Rectal smooth muscle tissue (tissue), 1 donor: ENCODE data around the gene PLXND1.

Source experiments
- H3K27ac ChIP-seq: one replicate; pipeline ENCODE4 v1.7.0; 2013; ENCODE audit warnings: low read depth, low read length, inconsistent platforms
- H3K27me3 ChIP-seq: one replicate; pipeline ENCODE4 v1.7.0; 2013; ENCODE audit warnings: low read length; ENCODE audit not compliant: control insufficient read depth, insufficient read depth
- H3K36me3 ChIP-seq: one replicate; pipeline ENCODE4 v1.7.0; 2013; ENCODE audit warnings: low read length; ENCODE audit not compliant: control insufficient read depth, insufficient read depth
- H3K4me1 ChIP-seq: one replicate; pipeline ENCODE4 v1.7.0; 2013; ENCODE audit warnings: low read length; ENCODE audit not compliant: control insufficient read depth, insufficient read depth
- H3K4me3 ChIP-seq: one replicate; pipeline ENCODE4 v1.7.0; 2013; ENCODE audit warnings: low read length
- H3K9ac ChIP-seq: one replicate; pipeline ENCODE4 v1.7.0; 2013; ENCODE audit warnings: low read length

PLXND1 gene

DNA sequence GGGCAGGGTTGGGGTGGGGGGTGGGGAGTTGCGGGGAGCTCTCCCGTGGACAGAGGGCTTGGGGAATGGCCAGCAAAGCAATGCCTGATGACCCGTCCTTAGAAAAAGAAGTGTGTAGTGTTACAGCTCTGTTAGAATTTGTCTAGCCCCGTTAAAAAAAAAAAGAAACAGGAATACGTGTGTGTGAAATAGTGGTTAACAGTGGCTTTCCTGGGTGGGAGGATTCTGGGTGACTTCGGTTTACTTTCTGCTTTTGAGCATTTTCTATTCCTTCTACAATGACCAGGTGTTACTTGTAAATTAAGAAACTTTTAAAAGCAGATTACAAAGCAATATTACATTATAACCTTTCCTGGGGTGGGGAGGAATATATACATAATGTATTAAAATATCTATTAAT, 38.5 kb downstream of the PLXND1 start:
- no peaks in the 10 kb centered on the region for H3K27me3 ChIP-seq
- no peak overlapping the region for H3K9ac ChIP-seq
- H3K4me1 ChIP-seq: peaks cover 4% of the 10 kb centered on the region
- H3K27ac ChIP-seq: no peak overlapping the region
- no peak overlapping the region for H3K4me3 ChIP-seq
- H3K36me3 ChIP-seq: peaks cover 3% of the 10 kb centered on the region

DNA sequence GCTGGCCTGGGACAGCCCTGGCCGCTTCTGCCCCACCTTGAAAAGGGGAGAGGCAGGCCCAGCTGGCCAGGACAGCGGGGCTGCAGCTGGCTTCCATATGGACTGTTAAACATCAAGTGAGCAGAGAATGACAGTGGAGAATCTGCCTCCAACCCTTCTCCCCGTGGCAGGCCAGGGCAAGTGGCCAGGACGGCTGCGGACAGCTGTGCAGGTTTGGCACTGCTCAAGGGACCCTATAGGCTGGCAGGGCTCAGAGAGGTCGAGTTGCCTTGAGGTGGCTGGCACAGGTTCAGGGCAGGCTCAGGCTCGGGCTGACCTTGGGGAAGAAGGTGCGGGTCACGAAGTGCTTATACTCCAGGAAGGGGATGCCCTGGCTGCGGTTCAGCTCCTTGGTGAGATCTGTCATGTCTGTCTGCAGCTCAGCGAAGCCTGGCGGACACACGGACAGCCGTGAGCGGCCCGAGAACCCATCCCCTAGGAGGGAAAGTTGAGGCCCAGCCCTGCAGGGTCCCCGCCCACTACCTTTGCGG, 39.2 kb downstream of the PLXND1 start:
- Histone ChIP-seq H3K4me3 (no peak overlapping the region), H3K9ac (no peak overlapping the region), H3K4me1 (peaks cover 4% of the 10 kb centered on the region), H3K27me3 (no peaks in the 10 kb centered on the region), H3K27ac (no peak overlapping the region), H3K36me3 (peaks cover 6% of the 10 kb centered on the region)

DNA sequence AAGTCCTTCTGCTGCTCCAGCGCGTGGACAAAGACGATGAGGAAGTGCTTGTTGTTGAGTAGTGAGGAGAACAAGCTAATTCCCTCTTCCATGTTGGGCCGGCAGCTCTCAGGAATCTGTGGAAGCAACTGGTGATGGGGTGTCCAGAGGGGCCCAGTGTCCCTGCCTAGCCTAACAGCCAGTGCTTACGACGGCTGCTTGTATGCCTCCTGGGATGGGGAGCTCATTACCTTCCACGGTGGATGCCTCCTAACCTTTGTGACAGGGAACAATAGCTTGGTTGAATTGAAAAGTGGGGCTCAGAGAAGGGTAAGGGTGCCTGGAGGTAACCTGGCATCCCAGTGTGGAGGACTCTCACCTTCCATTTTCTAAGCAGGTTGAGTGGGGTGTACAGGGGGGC, 40.6 kb downstream of the PLXND1 start:
- Histone ChIP-seq H3K27me3 (no peaks in the 10 kb centered on the region), H3K4me3 (no peak overlapping the region), H3K27ac (no peak overlapping the region), H3K9ac (no peak overlapping the region), H3K36me3 (peaks cover 6% of the 10 kb centered on the region), H3K4me1 (peaks cover 14% of the 10 kb centered on the region)

DNA sequence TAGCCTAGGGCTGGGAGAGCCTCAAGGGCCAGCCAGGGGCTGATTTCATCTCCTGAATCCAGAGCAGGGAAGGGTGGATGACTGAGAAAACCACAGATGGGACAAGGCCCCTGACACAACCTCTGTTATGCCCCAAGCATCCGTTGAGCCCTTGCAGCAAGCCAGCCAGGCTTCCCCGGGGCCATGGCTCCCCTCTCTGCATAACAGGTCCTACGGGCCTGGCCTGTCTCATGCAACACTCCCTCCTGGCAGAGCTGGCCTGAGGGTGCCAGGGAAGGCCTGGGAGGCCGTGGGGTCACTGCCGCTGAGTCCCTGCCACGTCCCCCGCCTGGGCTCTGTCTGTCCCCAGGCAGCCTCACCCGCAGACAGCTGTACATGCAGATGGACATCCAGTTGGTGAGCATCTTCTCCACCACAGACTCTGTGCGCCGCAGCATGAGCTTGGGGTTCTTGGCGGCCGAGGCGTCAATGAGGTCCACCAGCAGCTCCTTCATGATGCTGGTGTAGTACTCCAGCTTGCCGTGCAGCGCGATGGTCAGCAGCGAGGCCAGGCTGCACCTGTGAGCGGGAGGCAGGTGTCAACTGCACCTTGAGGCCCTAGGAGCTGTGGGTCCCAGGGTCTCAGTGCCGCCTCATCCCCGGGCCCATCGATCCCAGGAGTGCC, 41.4 kb downstream of the PLXND1 start:
- Histone ChIP-seq H3K27ac (no peak overlapping the region), H3K27me3 (no peaks in the 10 kb centered on the region), H3K9ac (no peak overlapping the region), H3K4me1 (peaks cover 21% of the 10 kb centered on the region), H3K36me3 (peaks cover 6% of the 10 kb centered on the region), H3K4me3 (no peak overlapping the region)

DNA sequence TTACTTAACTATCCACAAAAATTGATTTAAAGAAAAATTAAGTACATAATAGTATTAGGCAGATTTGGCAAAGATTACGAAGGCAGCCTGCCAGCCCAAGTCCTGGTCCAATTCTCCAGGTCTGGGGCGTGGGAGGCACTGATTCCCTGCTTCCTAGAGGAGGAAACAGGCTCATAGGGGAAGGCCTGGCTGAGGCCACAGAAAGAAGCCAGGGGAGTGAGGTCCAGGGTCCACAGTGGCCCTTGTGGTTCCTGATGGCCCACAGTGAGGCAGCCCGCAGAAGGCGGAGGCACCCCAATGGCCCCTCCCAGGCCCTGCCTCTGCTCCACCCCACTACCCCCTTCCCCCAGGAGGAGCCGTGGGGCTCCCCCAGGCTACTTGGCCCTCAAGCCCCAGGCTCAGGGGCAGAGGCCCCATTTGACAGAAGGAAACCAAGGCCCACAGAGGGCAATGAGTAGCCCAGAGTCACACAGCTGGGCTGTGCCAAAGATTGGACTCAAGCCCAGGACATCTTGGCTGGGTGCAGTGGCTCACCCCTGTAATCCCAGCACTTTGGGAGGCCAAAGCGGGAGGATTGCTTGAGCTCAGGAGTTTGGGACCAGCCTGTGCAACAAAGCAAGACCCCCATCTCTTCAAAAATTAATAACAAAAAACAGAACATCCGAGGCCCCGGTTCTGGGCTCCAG, 42.5 kb downstream of the PLXND1 start:
- no peak overlapping the region for H3K27ac ChIP-seq
- H3K4me1 ChIP-seq: peaks cover 21% of the 10 kb centered on the region
- H3K4me3 ChIP-seq: no peak overlapping the region
- no peaks in the 10 kb centered on the region for H3K27me3 ChIP-seq
- H3K36me3 ChIP-seq: peaks cover 6% of the 10 kb centered on the region
- H3K9ac ChIP-seq: no peak overlapping the region

DNA sequence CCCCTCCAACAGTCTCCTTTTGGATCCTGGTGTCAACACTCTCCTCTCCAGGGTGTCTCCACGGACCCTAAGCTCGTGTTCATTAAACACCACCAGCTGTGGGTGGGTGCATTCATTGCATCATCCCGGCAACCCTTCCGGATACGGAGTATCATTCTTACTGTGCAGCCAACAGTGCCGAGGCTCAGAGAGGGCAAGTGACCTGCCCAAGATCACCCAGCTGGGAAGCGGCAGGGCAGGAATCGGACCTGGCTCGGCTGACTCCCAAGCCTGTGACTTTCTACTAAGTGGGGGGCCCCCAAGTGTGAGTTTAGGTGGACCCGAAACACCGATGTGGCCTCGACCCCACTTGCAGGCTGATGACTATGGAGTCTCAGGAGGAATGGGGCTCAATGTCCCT, 43.1 kb downstream of the PLXND1 start:
- Histone ChIP-seq H3K9ac (no peak overlapping the region), H3K36me3 (peaks cover 6% of the 10 kb centered on the region), H3K4me1 (peaks cover 21% of the 10 kb centered on the region), H3K27ac (no peak overlapping the region), H3K27me3 (no peaks in the 10 kb centered on the region), H3K4me3 (no peak overlapping the region)

DNA sequence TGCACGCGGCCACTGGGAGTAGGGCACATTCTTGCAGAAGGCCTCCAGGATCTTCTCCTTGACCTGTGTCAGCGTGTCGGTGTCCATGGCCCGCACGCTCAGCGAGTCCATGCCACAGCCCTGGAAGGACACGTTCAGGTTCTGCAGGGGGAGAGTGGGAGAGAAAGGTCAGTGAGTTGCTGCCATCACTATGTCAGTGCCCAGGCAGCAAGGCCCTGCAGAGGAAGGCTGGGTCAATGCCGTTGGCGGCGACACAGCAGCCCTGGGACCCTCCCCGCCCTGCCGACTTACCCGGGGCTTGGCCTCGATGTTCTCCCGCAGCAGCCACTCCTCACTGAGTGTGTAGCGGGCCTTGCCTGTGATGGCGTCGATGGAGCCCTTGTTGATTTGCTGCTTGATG, 43.7 kb downstream of the PLXND1 start:
- peaks cover 6% of the 10 kb centered on the region for H3K36me3 ChIP-seq
- no peak overlapping the region for H3K27ac ChIP-seq
- H3K4me3 ChIP-seq: no peak overlapping the region
- no peaks in the 10 kb centered on the region for H3K27me3 ChIP-seq
- no peak overlapping the region for H3K9ac ChIP-seq
- peaks cover 21% of the 10 kb centered on the region for H3K4me1 ChIP-seq

DNA sequence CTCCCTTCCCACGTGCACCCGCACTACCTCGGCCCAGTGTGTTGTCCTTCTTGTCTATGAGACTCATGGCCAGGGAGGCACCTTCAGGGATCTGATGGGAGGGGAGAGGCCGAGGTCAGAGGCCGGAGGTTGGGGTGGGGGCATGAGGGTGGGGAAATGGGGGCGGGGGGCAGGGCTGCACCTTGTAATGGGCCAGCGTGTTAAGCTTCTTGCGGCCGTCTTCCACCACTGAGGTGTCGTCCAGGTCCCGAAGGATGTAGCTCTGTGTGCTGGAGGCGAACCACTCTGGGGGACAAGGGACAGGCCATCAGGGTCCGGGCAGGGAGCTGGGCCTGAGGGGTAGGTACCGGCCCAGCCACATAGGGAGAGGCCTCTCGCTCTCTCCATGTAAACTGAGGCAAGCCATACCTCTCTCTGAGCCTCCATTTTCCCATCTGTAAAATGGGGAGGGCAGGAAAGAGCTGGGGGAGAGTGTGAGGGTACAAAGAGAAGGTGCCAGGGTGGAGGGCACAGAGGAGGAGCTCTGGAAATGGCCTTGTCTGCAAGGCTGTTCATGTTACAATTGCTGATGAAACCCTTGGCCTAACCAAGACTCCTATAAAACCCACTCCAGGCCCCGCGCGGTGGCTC, 44.7 kb downstream of the PLXND1 start:
- peaks cover 19% of the 10 kb centered on the region for H3K4me1 ChIP-seq
- peak overlapping the region; percentile 76 for H3K27ac ChIP-seq
- peaks cover 6% of the 10 kb centered on the region for H3K36me3 ChIP-seq
- H3K27me3 ChIP-seq: no peaks in the 10 kb centered on the region
- H3K9ac ChIP-seq: no peak overlapping the region
- H3K4me3 ChIP-seq: no peak overlapping the region

DNA sequence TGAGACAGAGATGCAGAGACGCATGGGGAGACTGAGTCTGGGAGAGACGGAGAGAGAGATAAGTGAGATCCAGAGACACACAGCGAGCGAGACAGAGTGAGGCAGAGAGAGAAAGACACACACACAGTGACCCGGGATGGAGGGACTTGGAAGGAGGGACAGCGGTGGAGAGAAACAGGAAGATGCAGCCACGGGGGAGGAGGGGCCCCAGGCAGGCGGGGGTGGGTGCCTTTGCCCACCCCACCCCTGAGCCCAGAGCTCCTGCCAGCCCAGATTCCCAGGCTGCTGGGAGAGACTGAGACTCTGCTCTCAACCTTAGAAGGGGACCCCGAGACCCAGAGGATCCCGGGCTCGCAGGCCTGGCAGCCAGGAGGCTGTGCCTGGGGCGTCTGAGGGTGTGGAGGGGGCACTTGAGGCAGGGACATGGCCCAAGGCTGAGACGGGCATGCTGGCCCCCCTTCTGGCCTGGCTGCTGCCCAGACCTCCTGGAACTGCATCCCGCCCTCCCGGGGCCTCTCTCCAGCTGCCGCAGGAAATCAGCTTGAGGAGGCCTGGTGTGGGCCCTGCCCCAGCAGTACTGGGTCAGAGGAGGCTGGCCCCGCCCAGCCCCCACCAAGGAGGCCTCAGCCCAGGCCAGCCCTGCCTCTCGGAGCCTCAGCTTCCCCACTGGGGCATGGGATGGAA, 45.4 kb downstream of the PLXND1 start:
- peak overlapping the region; percentile 76 for H3K27ac ChIP-seq
- H3K36me3 ChIP-seq: peaks cover 6% of the 10 kb centered on the region
- H3K9ac ChIP-seq: no peak overlapping the region
- H3K4me3 ChIP-seq: peak overlapping the region; percentile 48
- H3K27me3 ChIP-seq: no peaks in the 10 kb centered on the region
- peaks cover 17% of the 10 kb centered on the region for H3K4me1 ChIP-seq

DNA sequence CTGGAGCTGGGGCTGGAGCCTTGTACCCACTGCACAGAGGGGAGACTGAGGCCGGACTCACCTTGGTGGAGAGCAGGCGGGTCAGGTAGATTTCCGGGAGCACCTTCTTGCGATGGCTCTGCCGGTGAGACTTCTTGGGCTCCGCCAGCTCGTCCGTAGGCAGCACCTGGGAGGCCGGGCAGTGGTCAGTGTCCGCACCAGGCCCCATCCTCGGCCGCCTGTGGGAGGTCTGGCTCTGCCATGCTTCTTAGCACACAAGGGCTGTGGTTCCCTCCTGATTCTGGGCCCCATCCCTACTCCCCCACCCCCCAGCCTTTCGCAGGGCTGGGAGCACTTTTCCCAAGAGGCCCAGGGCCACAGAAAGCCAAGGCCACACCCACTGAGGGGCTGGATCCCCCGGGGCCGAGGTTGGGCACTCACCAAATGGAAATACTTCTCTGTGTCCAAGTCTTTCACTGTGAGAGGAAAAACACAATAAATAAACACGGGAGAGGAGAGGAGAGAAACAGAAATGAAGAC, 46.1 kb downstream of the PLXND1 start:
- Histone ChIP-seq H3K27ac (peak overlapping the region; percentile 76), H3K9ac (no peak overlapping the region), H3K4me3 (peak overlapping the region; percentile 48), H3K36me3 (peaks cover 5% of the 10 kb centered on the region), H3K27me3 (no peaks in the 10 kb centered on the region), H3K4me1 (peaks cover 17% of the 10 kb centered on the region)

DNA sequence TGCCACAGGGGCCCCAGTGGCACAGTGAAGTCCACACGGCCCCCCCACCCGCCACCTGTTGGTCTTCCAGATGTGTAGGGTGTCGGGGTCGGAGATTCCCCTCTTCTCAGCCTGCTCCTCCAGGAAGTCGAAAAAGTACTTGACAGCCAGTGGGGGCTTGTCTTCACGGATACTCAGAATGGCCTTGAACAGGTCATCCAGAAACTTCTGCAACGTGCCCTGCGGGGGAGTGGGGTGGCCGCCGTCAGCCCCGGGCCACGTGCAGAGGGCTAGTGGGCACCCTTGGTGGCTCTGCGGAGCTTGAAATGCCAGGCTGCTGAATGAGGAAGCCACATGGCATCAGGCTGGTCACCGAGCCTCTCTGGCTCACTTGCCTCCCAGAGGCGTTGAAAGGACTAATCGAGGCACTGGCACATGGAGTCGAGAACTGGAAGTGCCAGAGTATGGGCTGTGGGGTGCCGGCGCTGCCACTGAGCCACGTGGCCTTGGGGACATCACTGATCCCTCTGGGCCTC, 46.9 kb downstream of the PLXND1 start:
- H3K27ac ChIP-seq: no peak overlapping the region
- H3K4me1 ChIP-seq: peaks cover 17% of the 10 kb centered on the region

More for the DNA sequence above, 46.9 kb downstream of the PLXND1 start:
- Histone ChIP-seq H3K9ac (no peak overlapping the region), H3K36me3 (peaks cover 3% of the 10 kb centered on the region), H3K27me3 (no peaks in the 10 kb centered on the region), H3K4me3 (peak overlapping the region; percentile 11)
